ENCODE data around the gene CAGE1. TPM values are rescaled to one million over a fixed set of nuclear protein-coding genes. Genes with fewer than 3 reads are reported as not detected.

The CAGE1 gene
- total RNA-seq = under 1 TPM; 0.12 to 0.22 TPM

- H3K4me3 Mint-ChIP-seq = peak within 1 kb of the TSS; percentile 89
- peak within 1 kb of the TSS; percentile 97 for H3K27ac Mint-ChIP-seq
- POLR2A ChIA-PET = interaction anchor here (0.7 to 2.4 kb wide), 9 partner anchors 11 to 201 kb away, joined by 3 to 19 read pairs (median 4); partner anchors contain the start of genes SNRNP48 and SSR1
- CTCF ChIA-PET = interaction anchor here (0.6 to 2.7 kb wide), 7 partner anchors 45 to 713 kb away, joined by 3 to 14 read pairs (median 3); no protein-coding TSS in a partner anchor
- DNase-seq = peak; percentile 98
- peaks cover 19% of the 10 kb centered on the region for H3K36me3 Mint-ChIP-seq
- no peaks in the 10 kb centered on the region for H3K9me3 Mint-ChIP-seq
- intact Hi-C loops (cut with micrococcal nuclease) = loop anchor here (1.0 to 5.0 kb wide), 7 partner anchors 76 to 675 kb away; partner anchors contain the start of genes BLOC1S5, SNRNP48 and SSR1
- H3K4me1 Mint-ChIP-seq (ENCODE audit: low read depth) = peaks cover 36% of the 10 kb centered on the region
- no peaks in the 10 kb centered on the region for H3K27me3 Mint-ChIP-seq
Observed at GRCh38 chr6:7389451-7390225, at the start of gene CAGE1, which contains the start of gene RIOK1. TSS of gene CAGE1 (minus strand) at chr6:7389742. CDS start at chr6:7387173, 2,569 bp downstream. TSS of gene RIOK1 (plus strand) at chr6:7389808. CDS start at chr6:7390003, 195 bp downstream.

- CTCF ChIA-PET = interaction anchor here (0.6 kb wide), 1 partner anchor 11 kb away, joined by 3 read pairs; no protein-coding TSS in a partner anchor
- Mint-ChIP-seq H3K36me3 (no peaks in the 10 kb centered on the region), H3K9me3 (peaks cover 8% of the 10 kb centered on the region), H3K27me3 (no peaks in the 10 kb centered on the region), H3K27ac (no peak overlapping the region), H3K4me3 (no peak overlapping the region), H3K4me1 (ENCODE audit: low read depth) (peaks cover 14% of the 10 kb centered on the region)
- no peak for DNase-seq
- POLR2A ChIA-PET = no interaction called here
- intact Hi-C loops (cut with micrococcal nuclease) = no loop called here
Observed at GRCh38 chr6:7439228-7439627, 49.7 kb upstream of the CAGE1 start.

GRCh38 chr6:7438011-7438410 lies 48.5 kb upstream of the CAGE1 start:
- Mint-ChIP-seq H3K4me3 (no peak overlapping the region), H3K4me1 (ENCODE audit: low read depth) (peaks cover 14% of the 10 kb centered on the region), H3K27me3 (no peaks in the 10 kb centered on the region), H3K9me3 (peaks cover 8% of the 10 kb centered on the region), H3K27ac (no peak overlapping the region), H3K36me3 (no peaks in the 10 kb centered on the region)
- DNase-seq = no peak
- intact Hi-C loops (cut with micrococcal nuclease) = no loop called here
- ChIA-PET CTCF (no interaction called here), POLR2A (no interaction called here)

- H3K4me1 Mint-ChIP-seq (ENCODE audit: low read depth) = peaks cover 10% of the 10 kb centered on the region
- ChIA-PET CTCF (interaction anchor here (0.6 kb wide), 1 partner anchor 45 kb away, joined by 3 read pairs; the partner anchor contains the start of genes CAGE1 and RIOK1), POLR2A (no interaction called here)
- intact Hi-C loops (cut with micrococcal nuclease) = no loop called here
- no peak for DNase-seq
- no peak overlapping the region for H3K4me3 Mint-ChIP-seq
- H3K27ac Mint-ChIP-seq = no peak overlapping the region
- H3K9me3 Mint-ChIP-seq = peaks cover 6% of the 10 kb centered on the region
- no peaks in the 10 kb centered on the region for H3K27me3 Mint-ChIP-seq
- no peaks in the 10 kb centered on the region for H3K36me3 Mint-ChIP-seq
Observed at GRCh38 chr6:7434672-7435071, 45.1 kb upstream of the CAGE1 start.

GRCh38 chr6:7433121-7433617 lies 43.6 kb upstream of the CAGE1 start:
- Mint-ChIP-seq H3K36me3 (no peaks in the 10 kb centered on the region), H3K4me1 (ENCODE audit: low read depth) (no peaks in the 10 kb centered on the region), H3K9me3 (peaks cover 6% of the 10 kb centered on the region), H3K27me3 (no peaks in the 10 kb centered on the region), H3K27ac (no peak overlapping the region), H3K4me3 (no peak overlapping the region)
- DNase-seq = no peak
- ChIA-PET CTCF (no interaction called here), POLR2A (no interaction called here)
- intact Hi-C loops (cut with micrococcal nuclease) = no loop called here

GRCh38 chr6:7432391-7433120 lies 43.0 kb upstream of the CAGE1 start:
- no peak for DNase-seq
- ChIA-PET CTCF (no interaction called here), POLR2A (no interaction called here)
- intact Hi-C loops (cut with micrococcal nuclease) = no loop called here
- no peak overlapping the region for H3K4me3 Mint-ChIP-seq
- no peaks in the 10 kb centered on the region for H3K4me1 Mint-ChIP-seq (ENCODE audit: low read depth)
- H3K36me3 Mint-ChIP-seq = no peaks in the 10 kb centered on the region
- H3K27me3 Mint-ChIP-seq = no peaks in the 10 kb centered on the region
- H3K27ac Mint-ChIP-seq = no peak overlapping the region
- peaks cover 6% of the 10 kb centered on the region for H3K9me3 Mint-ChIP-seq

GRCh38 chr6:7431674-7432390 lies 42.3 kb upstream of the CAGE1 start:
- peaks cover 6% of the 10 kb centered on the region for H3K9me3 Mint-ChIP-seq
- H3K27ac Mint-ChIP-seq = no peak overlapping the region
- no peak overlapping the region for H3K4me3 Mint-ChIP-seq
- no peaks in the 10 kb centered on the region for H3K4me1 Mint-ChIP-seq (ENCODE audit: low read depth)
- ChIA-PET POLR2A (interaction anchor here (0.6 kb wide), 1 partner anchor 386 kb away, joined by 3 read pairs; no protein-coding TSS in a partner anchor), CTCF (no interaction called here)
- H3K27me3 Mint-ChIP-seq = no peaks in the 10 kb centered on the region
- no peaks in the 10 kb centered on the region for H3K36me3 Mint-ChIP-seq
- DNase-seq = no peak
- intact Hi-C loops (cut with micrococcal nuclease) = no loop called here

- ChIA-PET CTCF (no interaction called here), POLR2A (interaction anchor here (0.6 kb wide), 1 partner anchor 386 kb away, joined by 3 read pairs; no protein-coding TSS in a partner anchor)
- Mint-ChIP-seq H3K4me1 (ENCODE audit: low read depth) (no peaks in the 10 kb centered on the region), H3K27me3 (no peaks in the 10 kb centered on the region), H3K4me3 (no peak overlapping the region), H3K27ac (no peak overlapping the region), H3K9me3 (peaks cover 6% of the 10 kb centered on the region), H3K36me3 (no peaks in the 10 kb centered on the region)
- no peak for DNase-seq
- intact Hi-C loops (cut with micrococcal nuclease) = no loop called here
Observed at GRCh38 chr6:7431313-7431673, 41.8 kb upstream of the CAGE1 start.

GRCh38 chr6:7426447-7427169 lies 37.1 kb upstream of the CAGE1 start:
- H3K27ac Mint-ChIP-seq = no peak overlapping the region
- ChIA-PET CTCF (no interaction called here), POLR2A (no interaction called here)
- no peaks in the 10 kb centered on the region for H3K9me3 Mint-ChIP-seq
- intact Hi-C loops (cut with micrococcal nuclease) = no loop called here
- H3K4me1 Mint-ChIP-seq (ENCODE audit: low read depth) = no peaks in the 10 kb centered on the region
- H3K4me3 Mint-ChIP-seq = no peak overlapping the region
- H3K36me3 Mint-ChIP-seq = no peaks in the 10 kb centered on the region
- DNase-seq = no peak
- H3K27me3 Mint-ChIP-seq = no peaks in the 10 kb centered on the region

GRCh38 chr6:7425808-7426190 lies 36.3 kb upstream of the CAGE1 start:
- H3K27me3 Mint-ChIP-seq = no peaks in the 10 kb centered on the region
- no peaks in the 10 kb centered on the region for H3K36me3 Mint-ChIP-seq
- H3K9me3 Mint-ChIP-seq = no peaks in the 10 kb centered on the region
- intact Hi-C loops (cut with micrococcal nuclease) = no loop called here
- DNase-seq = no peak
- no peak overlapping the region for H3K27ac Mint-ChIP-seq
- ChIA-PET POLR2A (no interaction called here), CTCF (no interaction called here)
- H3K4me1 Mint-ChIP-seq (ENCODE audit: low read depth) = no peaks in the 10 kb centered on the region
- no peak overlapping the region for H3K4me3 Mint-ChIP-seq

GRCh38 chr6:7424967-7425807 lies 35.6 kb upstream of the CAGE1 start:
- no peak for DNase-seq

More at GRCh38 chr6:7424967-7425807, 35.6 kb upstream of the CAGE1 start:
- intact Hi-C loops (cut with micrococcal nuclease) = no loop called here
- ChIA-PET POLR2A (no interaction called here), CTCF (no interaction called here)
- H3K4me1 Mint-ChIP-seq (ENCODE audit: low read depth) = no peaks in the 10 kb centered on the region
- peaks cover 4% of the 10 kb centered on the region for H3K36me3 Mint-ChIP-seq
- H3K9me3 Mint-ChIP-seq = no peaks in the 10 kb centered on the region
- no peak overlapping the region for H3K27ac Mint-ChIP-seq
- H3K4me3 Mint-ChIP-seq = no peak overlapping the region
- no peaks in the 10 kb centered on the region for H3K27me3 Mint-ChIP-seq

Data from activated CD4-positive, alpha-beta memory T cell treated with anti-CD3 and anti-CD28 coated beads for 36 hours (primary cell).